Cardiac fibroblast (primary cell): ENCODE measurements around the gene IGF2BP2.

Experiments used
- DNase-seq, 2 donors: peaks; one replicate each; pipeline versions ENCODE4 v3.0.0 to v3.0.0-alpha.2; 2010; ENCODE audit warnings: low read depth in 2 of 2
- H3K4me3 ChIP-seq, 2 donors: replicated peaks in 1 of 2; 1 replicate in 1 of 2; 2 replicates in 1 of 2; pipeline ENCODE4 v1.5.1; 2011; ENCODE audit warnings: low read depth in 2 of 2, low read length in 2 of 2, mild to moderate bottlenecking in 2 of 2, moderate library complexity in 1 of 2
- TF ChIP-seq, protein P1 (sequence below): IDR thresholded peaks from one replicate; pipeline ENCODE4 v1.5.1; 2011; ENCODE audit warnings: low read depth, mild to moderate bottlenecking, low read length, inconsistent platforms

The IGF2BP2 gene

DNA sequence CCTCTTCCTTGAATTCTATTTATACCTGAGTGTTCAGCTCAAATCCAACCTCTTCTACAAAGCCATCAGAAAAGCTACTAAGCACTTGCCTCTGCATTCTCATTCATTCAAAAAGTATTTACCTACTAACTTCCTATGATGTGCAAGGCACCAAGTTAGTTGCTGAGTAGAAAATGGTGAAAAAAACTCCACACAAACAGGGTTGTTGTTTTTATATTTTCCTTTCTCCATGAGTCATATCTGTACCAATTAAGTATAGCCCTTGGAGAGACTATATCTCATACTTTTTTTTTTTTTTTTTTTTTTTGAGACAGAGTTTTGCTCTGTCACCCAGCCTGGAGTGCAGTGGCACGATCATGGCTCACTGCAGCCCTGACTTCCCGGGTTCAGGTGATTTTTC lies 67.7 kb downstream of the IGF2BP2 start:
- H3K4me3 ChIP-seq = no peak overlapping the region
- TF ChIP-seq, protein P1, sequence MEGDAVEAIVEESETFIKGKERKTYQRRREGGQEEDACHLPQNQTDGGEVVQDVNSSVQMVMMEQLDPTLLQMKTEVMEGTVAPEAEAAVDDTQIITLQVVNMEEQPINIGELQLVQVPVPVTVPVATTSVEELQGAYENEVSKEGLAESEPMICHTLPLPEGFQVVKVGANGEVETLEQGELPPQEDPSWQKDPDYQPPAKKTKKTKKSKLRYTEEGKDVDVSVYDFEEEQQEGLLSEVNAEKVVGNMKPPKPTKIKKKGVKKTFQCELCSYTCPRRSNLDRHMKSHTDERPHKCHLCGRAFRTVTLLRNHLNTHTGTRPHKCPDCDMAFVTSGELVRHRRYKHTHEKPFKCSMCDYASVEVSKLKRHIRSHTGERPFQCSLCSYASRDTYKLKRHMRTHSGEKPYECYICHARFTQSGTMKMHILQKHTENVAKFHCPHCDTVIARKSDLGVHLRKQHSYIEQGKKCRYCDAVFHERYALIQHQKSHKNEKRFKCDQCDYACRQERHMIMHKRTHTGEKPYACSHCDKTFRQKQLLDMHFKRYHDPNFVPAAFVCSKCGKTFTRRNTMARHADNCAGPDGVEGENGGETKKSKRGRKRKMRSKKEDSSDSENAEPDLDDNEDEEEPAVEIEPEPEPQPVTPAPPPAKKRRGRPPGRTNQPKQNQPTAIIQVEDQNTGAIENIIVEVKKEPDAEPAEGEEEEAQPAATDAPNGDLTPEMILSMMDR = no peak
- peak in 1 of 2 donors; percentile 53 for DNase-seq

DNA sequence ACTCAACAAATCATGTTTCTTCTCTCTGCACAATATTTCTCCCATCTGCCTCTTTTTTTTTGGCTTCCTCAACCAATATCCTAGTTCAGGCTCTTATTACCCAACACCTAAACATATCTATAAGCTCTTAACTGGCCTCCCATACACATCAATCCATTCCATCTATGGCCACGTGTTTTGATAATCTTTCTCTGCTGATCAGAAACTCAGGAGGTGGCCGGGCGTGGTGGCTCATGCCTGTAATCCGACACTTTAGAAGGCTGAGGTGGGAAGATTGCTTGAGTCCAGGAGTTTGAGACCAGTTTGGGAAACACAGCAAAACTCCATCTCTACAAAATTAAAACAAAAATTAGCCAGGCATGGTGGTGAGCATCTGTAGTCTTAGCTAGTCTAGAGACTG lies 68.4 kb downstream of the IGF2BP2 start:
- H3K4me3 ChIP-seq = no peak overlapping the region
- DNase-seq = no peak
- TF ChIP-seq, protein P1 = no peak

DNA sequence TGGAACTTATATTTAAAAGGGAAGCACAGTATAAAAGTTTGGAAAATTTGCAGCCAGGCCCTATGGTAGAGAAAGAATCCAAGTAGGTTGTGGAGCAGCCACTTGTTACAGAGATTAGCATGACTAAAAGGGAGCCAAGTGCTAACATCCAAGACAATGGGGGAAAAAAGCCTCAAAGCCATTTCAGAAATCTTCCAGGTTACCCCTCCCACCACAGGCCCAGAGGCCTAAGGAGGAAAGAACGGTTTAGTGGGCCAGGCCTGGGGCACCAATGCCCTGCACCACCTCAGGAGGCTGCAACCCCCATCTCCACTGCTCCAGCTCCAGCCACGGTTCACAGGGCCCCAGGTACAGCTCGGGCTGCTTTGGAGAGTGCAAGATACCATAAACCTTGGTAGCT lies 69.9 kb downstream of the IGF2BP2 start:
- TF ChIP-seq, protein P1 = no peak
- H3K4me3 ChIP-seq = no peak overlapping the region
- DNase-seq = no peak

DNA sequence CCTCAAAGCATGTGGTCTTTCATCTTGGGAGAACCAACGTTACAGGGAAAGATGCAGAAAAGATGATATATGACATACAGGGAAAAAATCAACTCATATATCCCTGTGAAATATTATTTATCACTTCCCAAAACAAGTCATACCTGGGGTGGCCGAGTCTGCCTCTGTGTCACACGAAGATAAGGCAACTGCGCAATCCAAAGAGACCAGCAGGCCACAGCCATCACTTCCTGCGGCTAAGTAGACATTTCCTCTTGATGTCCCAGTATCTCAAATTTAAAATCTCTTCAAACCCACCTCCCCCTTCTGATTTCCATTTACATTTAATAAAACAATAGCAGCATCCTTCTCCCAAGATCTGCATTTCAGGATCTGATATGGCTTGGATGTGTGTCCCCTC lies 71.5 kb downstream of the IGF2BP2 start:
- TF ChIP-seq, protein P1 = no peak
- H3K4me3 ChIP-seq = no peak overlapping the region
- no peak for DNase-seq

DNA sequence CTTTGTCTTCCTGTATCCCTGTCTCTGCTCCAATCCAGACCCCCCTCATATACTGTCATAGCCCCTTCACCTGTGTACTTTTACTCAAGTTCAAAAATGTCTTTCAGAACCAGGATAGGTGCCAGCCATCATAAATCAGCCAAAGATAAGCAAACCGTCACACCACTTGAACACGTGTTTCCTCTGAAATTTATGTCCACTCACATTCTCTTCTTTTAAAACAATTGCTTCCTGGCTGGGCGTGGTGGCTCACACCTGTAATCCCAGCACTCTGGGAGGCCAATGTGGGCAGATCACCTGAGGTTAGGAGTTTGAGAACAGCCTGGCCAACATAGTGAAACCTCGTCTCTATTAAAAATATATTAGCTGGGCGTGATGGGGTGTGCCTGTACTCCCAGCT lies 74.1 kb downstream of the IGF2BP2 start:
- H3K4me3 ChIP-seq = no peak overlapping the region
- TF ChIP-seq, protein P1 = no peak
- no peak for DNase-seq

DNA sequence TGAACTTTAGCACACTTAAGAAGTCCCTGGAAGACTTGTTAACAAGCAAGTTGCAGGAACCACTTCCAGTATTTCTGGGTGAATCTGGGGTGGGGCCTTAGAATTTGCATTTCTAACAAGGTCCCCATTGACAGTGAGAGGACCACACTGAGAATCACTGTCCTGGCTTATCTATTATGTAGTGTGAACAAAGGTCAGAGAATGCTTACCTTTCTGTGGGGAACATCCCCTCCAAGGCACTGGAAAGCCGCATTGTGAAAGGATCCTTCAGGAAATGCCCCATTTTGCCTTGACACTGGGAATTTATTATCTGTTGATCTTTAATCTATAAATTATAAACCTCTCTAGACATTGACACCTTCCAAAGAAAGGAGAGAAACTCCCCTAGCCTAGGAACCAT lies 74.8 kb downstream of the IGF2BP2 start:
- no peak overlapping the region for H3K4me3 ChIP-seq
- TF ChIP-seq, protein P1 = no peak

DNA sequence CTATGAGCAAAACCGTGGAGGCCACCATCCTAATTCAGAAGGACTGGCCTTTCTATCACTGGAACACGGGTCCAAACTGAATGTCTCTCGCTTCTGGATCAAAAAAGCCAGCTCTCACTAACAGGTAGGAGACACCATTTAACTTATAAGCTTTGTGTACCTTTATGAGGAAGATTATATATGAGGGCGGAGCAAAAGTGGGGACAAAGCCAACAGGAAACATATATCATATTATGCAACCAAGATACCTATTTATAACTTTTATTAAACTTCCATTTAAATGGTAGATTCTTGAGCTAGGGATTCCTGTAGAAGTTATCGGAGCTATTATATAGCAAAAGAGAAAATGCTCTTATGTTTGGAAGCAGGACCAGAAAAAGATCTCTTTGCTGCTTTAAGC lies 78.4 kb downstream of the IGF2BP2 start:
- TF ChIP-seq, protein P1 = no peak
- no peak for DNase-seq

More for the DNA sequence above, 74.8 kb downstream of the IGF2BP2 start:
- no peak for DNase-seq

More for the DNA sequence above, 78.4 kb downstream of the IGF2BP2 start:
- no peak overlapping the region for H3K4me3 ChIP-seq
